Spleen (tissue), 11 donors: ENCODE results near the gene TNFSF11. TPM values are rescaled to one million over a fixed set of nuclear protein-coding genes. Genes with fewer than 3 reads are reported as not detected.

Experiments used
- DNase-seq: peaks from one replicate; pipeline ENCODE4 v3.0.0-alpha.2; 2020
- H3K27ac ChIP-seq, 8 donors: fragments of 200-600 bp; sonication (generic) in 7 of 8; 1 replicate in 4 of 8; 2 replicates in 4 of 8; pipeline versions ENCODE4 v1.5.0 to v1.8.0; 2016 to 2021; ENCODE audit warnings: inconsistent platforms in 4 of 8, mild to moderate bottlenecking in 4 of 8, moderate library complexity in 1 of 8
- H3K27me3 ChIP-seq, 7 donors: fragments of 200-600 bp; sonication (generic) in 6 of 7; replicated peaks in 1 of 7; 1 replicate in 4 of 7; 2 replicates in 3 of 7; pipeline versions ENCODE4 v1.5.0 to v1.8.0; 2016 to 2021; ENCODE audit warnings: inconsistent platforms in 3 of 7, mild to moderate bottlenecking in 1 of 7
- H3K36me3 ChIP-seq, 6 donors: fragments of 200-600 bp; sonication (generic) in 5 of 6; 1 replicate in 4 of 6; 2 replicates in 2 of 6; pipeline versions ENCODE4 v1.5.0 to v1.8.0; 2016 to 2021; ENCODE audit warnings: inconsistent platforms in 2 of 6
- H3K4me1 ChIP-seq, 6 donors: fragments of 200-600 bp; sonication (generic) in 5 of 6; 1 replicate in 3 of 6; 2 replicates in 3 of 6; pipeline versions ENCODE4 v1.5.0 to v1.8.0; 2016 to 2021; ENCODE audit warnings: inconsistent platforms in 3 of 6
- H3K4me3 ChIP-seq, 8 donors: fragments of 200-600 bp; sonication (generic) in 7 of 8; 1 replicate in 4 of 8; 2 replicates in 4 of 8; pipeline versions ENCODE4 v1.5.0 to v1.8.0; 2016 to 2021; ENCODE audit warnings: inconsistent platforms in 4 of 8, mild to moderate bottlenecking in 4 of 8, moderate library complexity in 2 of 8
- H3K9me3 ChIP-seq, 8 donors: fragments of 200-600 bp; sonication (generic) in 7 of 8; 1 replicate in 4 of 8; 2 replicates in 4 of 8; pipeline versions ENCODE4 v1.5.0 to v1.8.0; 2016 to 2021; ENCODE audit warnings: inconsistent platforms in 4 of 8
- CTCF ChIP-seq, 11 experiments: fragments of 200-600 bp in 7 of 11; fragments of 450-650 bp in 4 of 11; sonication (generic) in 4 of 11; IDR thresholded peaks in 8 of 11; conservative IDR thresholded peaks in 3 of 11; 1 replicate in 7 of 11; 2 replicates in 4 of 11; pipeline versions ENCODE4 v1.4.0 to v1.8.0; 2016 to 2021; ENCODE audit warnings: antibody characterized with exemption in 11 of 11, inconsistent platforms in 4 of 11, mild to moderate bottlenecking in 1 of 11
- POLR2A ChIP-seq, 3 donors: fragments of 450-650 bp; IDR thresholded peaks; one replicate each; pipeline ENCODE4 v1.5.1; 2017; ENCODE audit warnings: antibody characterized with exemption in 3 of 3, mild to moderate bottlenecking in 1 of 3
- POLR2AphosphoS5 ChIP-seq, 3 donors: sonication (generic); formaldehyde crosslinking; IDR thresholded peaks; one replicate each; pipeline ENCODE4 v1.5.1; 2017; ENCODE audit warnings: antibody characterized with exemption in 3 of 3
- WGBS, 5 donors: extraction: QIAGEN DNeasy Blood & Tissue Kit in 3 of 5; methylation state at CpG; one replicate each; pipeline versions ENCODE4 v1.1.5 to v1.1.7; 2013 to 2018; 5-methylcytosine and 5-hydroxymethylcytosine counted together
- intact Hi-C: fragments of 100-400 bp; cut with DNase I; formaldehyde crosslinking; loops from one replicate; pipeline ENCODE4 v1.15.0; 2023; ENCODE audit warnings: low total_unique reads
- polyA plus RNA-seq, 3 donors: library from polyadenylated mRNA; stranded (reverse); fragments of 200-250 nt; gene quantifications; one replicate each; pipeline ENCODE4 v1.2.1, GENCODE V29; 2013
- total RNA-seq, 7 donors: library from RNA; depleted of rRNA in 3 of 7; stranded (reverse); fragments of >200 nt in 3 of 7; fragmentation: NEBNext Ultra II Directional in 4 of 7; extraction: Animal tissue kit (Norgen Biotek cat#: 25700) in 4 of 7; gene quantifications; one replicate each; pipeline versions ENCODE4 v1.1.0 to v1.2.1, GENCODE V29; 2016 to 2021
- donor health status: healthy with polysubstance abuse.
- donor health status: DM: no; HTN: no; CAD: no; lungs with moderate emphysema.
- donor health status: DM: no; HTN: no; CAD: no.
- donor health status: Bipolar disorder and iron deficiency.
- donor health status: healthy.
- donor health status: DM: no; HTN: no; CAD: no.
- donor health status: DM: yes; HTN: yes; CAD: no.

The TNFSF11 gene
- total and polyA plus RNA-seq, 10 donors: 0.32 to 1.4 (median 0.61) TPM; not detected in 1

DNA sequence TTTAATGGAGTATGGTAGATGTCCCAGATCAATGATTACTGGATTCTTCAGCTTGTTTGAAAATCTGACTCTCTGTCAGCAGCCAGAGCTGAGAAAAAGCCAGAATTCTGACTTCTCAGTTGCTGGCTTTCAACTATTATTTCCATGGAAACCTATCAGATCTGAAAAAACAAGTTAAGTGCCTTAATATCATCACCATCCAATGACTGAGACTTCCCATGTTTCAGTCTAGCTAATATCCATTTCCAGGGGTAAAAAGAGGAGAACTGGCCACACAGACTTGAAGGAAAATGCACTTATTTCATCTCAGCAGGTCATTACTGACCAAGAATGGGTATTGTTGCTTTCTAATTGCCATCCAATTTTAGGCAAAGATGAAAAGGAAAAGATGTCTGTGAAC is 75.2 kb downstream of the TNFSF11 start:
- intact Hi-C loops: no loop called here
- Histone ChIP-seq H3K9me3 (no peaks in the 10 kb centered on the region), H3K4me1 (no peaks in the 10 kb centered on the region), H3K27me3 (peaks cover 0 to 17% (median 0%) of the 10 kb centered on the region in 7 donors), H3K27ac (no peak overlapping the region), H3K4me3 (no peak overlapping the region), H3K36me3 (no peaks in the 10 kb centered on the region)
- TF ChIP-seq POLR2A (IDR thresholded peaks at IDR 0.05): no peak
- TF ChIP-seq POLR2AphosphoS5 (IDR thresholded peaks at IDR 0.05): no peak
- no peak for TF ChIP-seq CTCF (IDR thresholded peaks at IDR 0.05 in 8 of 11, conservative IDR thresholded peaks at IDR 0.05 in 3 of 11)
- DNase-seq: no peak

DNA sequence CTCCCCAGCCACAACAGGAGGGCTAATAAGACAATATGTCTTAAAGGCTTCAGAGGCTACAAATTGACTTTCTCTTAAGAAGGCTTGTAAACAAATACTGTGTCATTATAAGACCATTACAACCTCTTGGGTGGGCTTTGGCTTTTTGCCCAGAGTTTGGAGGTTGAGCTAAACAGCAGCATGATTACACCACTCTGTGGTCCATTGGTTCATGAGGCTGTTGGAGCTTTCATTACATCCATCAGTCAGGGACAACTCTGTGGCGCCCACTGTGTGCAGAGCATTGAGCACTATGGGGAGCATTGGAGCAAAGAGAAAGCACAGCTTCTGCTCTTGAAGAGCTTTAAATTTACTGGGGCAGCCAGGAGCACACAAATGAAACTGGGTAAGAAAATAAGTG is 75.9 kb downstream of the TNFSF11 start:
- Histone ChIP-seq H3K36me3 (no peaks in the 10 kb centered on the region), H3K27me3 (peaks cover 0 to 17% (median 0%) of the 10 kb centered on the region in 7 donors), H3K27ac (no peak overlapping the region), H3K9me3 (no peaks in the 10 kb centered on the region), H3K4me1 (no peaks in the 10 kb centered on the region), H3K4me3 (no peak overlapping the region)
- intact Hi-C loops: no loop called here
- no peak for DNase-seq
- no peak for TF ChIP-seq POLR2AphosphoS5 (IDR thresholded peaks at IDR 0.05)
- TF ChIP-seq CTCF (IDR thresholded peaks at IDR 0.05 in 8 of 11, conservative IDR thresholded peaks at IDR 0.05 in 3 of 11): no peak
- TF ChIP-seq POLR2A (IDR thresholded peaks at IDR 0.05): no peak
- WGBS, 5 donors: 71 to 97% (median 91%) methylated on average over 1 of the region's 1 CpG

- no peaks in the 10 kb centered on the region for H3K9me3 ChIP-seq
- no peaks in the 10 kb centered on the region for H3K36me3 ChIP-seq
- no peak for DNase-seq
- intact Hi-C loops: no loop called here
- no peaks in the 10 kb centered on the region for H3K4me1 ChIP-seq
- peaks cover 0 to 21% (median 0%) of the 10 kb centered on the region in 7 donors for H3K27me3 ChIP-seq
- no peak overlapping the region for H3K4me3 ChIP-seq
- WGBS, 5 donors: 65 to 76% (median 69%) methylated on average over 3 of the region's 3 CpGs
- TF ChIP-seq CTCF (IDR thresholded peaks at IDR 0.05 in 8 of 11, conservative IDR thresholded peaks at IDR 0.05 in 3 of 11): no peak
- no peak overlapping the region for H3K27ac ChIP-seq
Observed at GRCh38 chr13:42650506-42650905, 76.6 kb downstream of the TNFSF11 start.

GRCh38 chr13:42651936-42652641 is 78.1 kb downstream of the TNFSF11 start:
- TF ChIP-seq CTCF (IDR thresholded peaks at IDR 0.05 in 8 of 11, conservative IDR thresholded peaks at IDR 0.05 in 3 of 11) (no peak), POLR2A (IDR thresholded peaks at IDR 0.05) (no peak), POLR2AphosphoS5 (IDR thresholded peaks at IDR 0.05) (no peak)
- Histone ChIP-seq H3K9me3 (no peaks in the 10 kb centered on the region), H3K27me3 (peaks cover 0 to 22% (median 0%) of the 10 kb centered on the region in 7 donors), H3K4me3 (no peak overlapping the region), H3K27ac (no peak overlapping the region), H3K36me3 (no peaks in the 10 kb centered on the region), H3K4me1 (no peaks in the 10 kb centered on the region)
- intact Hi-C loops: no loop called here
- WGBS, 5 donors: 80 to 91% (median 83%) methylated on average over 6 of the region's 6 CpGs
- DNase-seq: no peak
